Measurements from ENCODE around the gene OR8B2.

DNA sequence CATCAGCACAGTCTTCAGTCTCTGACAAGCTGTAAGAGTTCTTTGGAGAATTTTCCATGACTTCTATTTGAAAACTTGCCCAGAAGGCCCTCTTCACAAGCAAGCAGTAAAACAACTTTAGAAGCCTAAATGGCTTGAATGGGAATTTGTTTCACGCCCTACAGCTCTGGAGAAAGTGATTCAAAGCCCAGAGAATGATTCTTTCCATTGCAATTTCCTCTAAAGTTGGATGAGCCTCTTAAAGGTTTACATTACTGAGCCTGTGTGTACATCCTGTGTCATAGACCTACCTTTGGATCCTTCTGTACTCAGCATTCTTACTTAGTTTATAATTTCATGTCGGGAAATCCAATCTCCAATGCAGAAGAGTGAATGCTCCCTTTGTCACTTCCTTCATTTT is 21.3 kb upstream of the OR8B2 start:
- TF ChIP-seq, protein P1, sequence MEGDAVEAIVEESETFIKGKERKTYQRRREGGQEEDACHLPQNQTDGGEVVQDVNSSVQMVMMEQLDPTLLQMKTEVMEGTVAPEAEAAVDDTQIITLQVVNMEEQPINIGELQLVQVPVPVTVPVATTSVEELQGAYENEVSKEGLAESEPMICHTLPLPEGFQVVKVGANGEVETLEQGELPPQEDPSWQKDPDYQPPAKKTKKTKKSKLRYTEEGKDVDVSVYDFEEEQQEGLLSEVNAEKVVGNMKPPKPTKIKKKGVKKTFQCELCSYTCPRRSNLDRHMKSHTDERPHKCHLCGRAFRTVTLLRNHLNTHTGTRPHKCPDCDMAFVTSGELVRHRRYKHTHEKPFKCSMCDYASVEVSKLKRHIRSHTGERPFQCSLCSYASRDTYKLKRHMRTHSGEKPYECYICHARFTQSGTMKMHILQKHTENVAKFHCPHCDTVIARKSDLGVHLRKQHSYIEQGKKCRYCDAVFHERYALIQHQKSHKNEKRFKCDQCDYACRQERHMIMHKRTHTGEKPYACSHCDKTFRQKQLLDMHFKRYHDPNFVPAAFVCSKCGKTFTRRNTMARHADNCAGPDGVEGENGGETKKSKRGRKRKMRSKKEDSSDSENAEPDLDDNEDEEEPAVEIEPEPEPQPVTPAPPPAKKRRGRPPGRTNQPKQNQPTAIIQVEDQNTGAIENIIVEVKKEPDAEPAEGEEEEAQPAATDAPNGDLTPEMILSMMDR (IDR thresholded peaks at IDR 0.05) = no peak
- no peak for TF ChIP-seq POLR2A (IDR thresholded peaks at IDR 0.05)

Measured in testis (tissue), 2 donors.